HepG2 (cell line): ENCODE data around the gene THAP6. TPM values are rescaled to one million over a fixed set of nuclear protein-coding genes. Genes with fewer than 3 reads are reported as not detected.

ENCODE experiments used
- ATF5 ChIP-seq: sonication (generic); formaldehyde crosslinking; IDR thresholded peaks from 2 replicates; pipeline ENCODE4 v1.4.0; 2020; ENCODE audit warnings: mild to moderate bottlenecking, low read depth, missing genetic modification reagents
- ATF7-NPFF ChIP-seq: sonication (generic); formaldehyde crosslinking; IDR thresholded peaks from 2 replicates; pipeline ENCODE4 v1.8.1; 2023; ENCODE audit warnings: mild to moderate bottlenecking, low read depth, missing genetic modification reagents, moderate library complexity
- BCL6 ChIP-seq: IDR thresholded peaks from 2 replicates; pipeline ENCODE4 v1.6.1; 2016; ENCODE audit warnings: missing genetic modification reagents, missing compliant biosample characterization
- BORCS8-MEF2B ChIP-seq: sonication (generic); formaldehyde crosslinking; IDR thresholded peaks from 2 replicates; pipeline ENCODE4 v1.8.0; 2022; ENCODE audit warnings: mild to moderate bottlenecking, missing genetic modification reagents
- PCBP2 ChIP-seq: fragments of 200-400 bp; formaldehyde crosslinking; optimal IDR thresholded peaks from 2 replicates; pipeline ENCODE3; 2018; ENCODE audit warnings: low read length, low read depth; ENCODE audit not compliant: poor library complexity, severe bottlenecking
- PRDM10 ChIP-seq: sonication (generic); formaldehyde crosslinking; IDR thresholded peaks from 2 replicates; pipeline ENCODE4 v1.4.0; 2020; ENCODE audit warnings: low read depth, missing genetic modification reagents
- ZFP90 ChIP-seq: sonication (generic); formaldehyde crosslinking; IDR thresholded peaks from 2 replicates; pipeline ENCODE4 v1.8.0; 2022; ENCODE audit warnings: missing genetic modification reagents, mild to moderate bottlenecking, inconsistent platforms, borderline replicate concordance
- ZNF503 ChIP-seq: sonication (generic); formaldehyde crosslinking; IDR thresholded peaks from 2 replicates; pipeline ENCODE4 v1.4.0; 2020; ENCODE audit warnings: missing genetic modification reagents
- polyA plus RNA-seq, 8 experiments: library from polyadenylated mRNA; depleted of rRNA in 3 of 8; stranded (reverse) in 7 of 8; unstranded in 1 of 8; fragments of >200 nt; fragmentation: Illumina TruSeq in 4 of 8; extraction: Trizol in 4 of 8; gene quantifications; 2 replicates each; pipeline versions ENCODE4 v1.2.1 to v1.2.3, GENCODE V29; 2011 to 2016; ENCODE audit warnings: low read depth in 4 of 8, missing spikeins in 1 of 8, mixed read lengths in 1 of 8; ENCODE audit not compliant: insufficient read depth in 1 of 8
- total RNA-seq, 5 experiments: library from RNA; depleted of rRNA; stranded (reverse); fragments of >200 nt; fragmentation: Illumina TruSeq; extraction: Trizol; gene quantifications; 2 replicates each; pipeline ENCODE4 v1.2.3, GENCODE V29; 2016; ENCODE audit warnings: low read depth in 1 of 5
- TF ChIP-seq, protein P1 (sequence below), 2 experiments: fragments of 450-650 bp in 1 of 2; sonication (generic) in 1 of 2; formaldehyde crosslinking in 1 of 2; IDR thresholded peaks; 2 replicates each; pipeline versions ENCODE4 v1.6.1 to v1.8.0; 2016 to 2022; ENCODE audit warnings: antibody characterized with exemption in 1 of 2, mild to moderate bottlenecking in 1 of 2, missing genetic modification reagents in 1 of 2
- TF ChIP-seq, protein P2 (sequence below): IDR thresholded peaks from 2 replicates; pipeline ENCODE4 v1.6.1; 2012; ENCODE audit warnings: inconsistent platforms

THAP6 gene
- total and polyA plus RNA-seq, 2 of the 13 experiments (the other 11 are each of a cell fraction or from before 2014, with no cell fraction given), result 9.3 to 14.7 TPM

- TF ChIP-seq, protein P1, sequence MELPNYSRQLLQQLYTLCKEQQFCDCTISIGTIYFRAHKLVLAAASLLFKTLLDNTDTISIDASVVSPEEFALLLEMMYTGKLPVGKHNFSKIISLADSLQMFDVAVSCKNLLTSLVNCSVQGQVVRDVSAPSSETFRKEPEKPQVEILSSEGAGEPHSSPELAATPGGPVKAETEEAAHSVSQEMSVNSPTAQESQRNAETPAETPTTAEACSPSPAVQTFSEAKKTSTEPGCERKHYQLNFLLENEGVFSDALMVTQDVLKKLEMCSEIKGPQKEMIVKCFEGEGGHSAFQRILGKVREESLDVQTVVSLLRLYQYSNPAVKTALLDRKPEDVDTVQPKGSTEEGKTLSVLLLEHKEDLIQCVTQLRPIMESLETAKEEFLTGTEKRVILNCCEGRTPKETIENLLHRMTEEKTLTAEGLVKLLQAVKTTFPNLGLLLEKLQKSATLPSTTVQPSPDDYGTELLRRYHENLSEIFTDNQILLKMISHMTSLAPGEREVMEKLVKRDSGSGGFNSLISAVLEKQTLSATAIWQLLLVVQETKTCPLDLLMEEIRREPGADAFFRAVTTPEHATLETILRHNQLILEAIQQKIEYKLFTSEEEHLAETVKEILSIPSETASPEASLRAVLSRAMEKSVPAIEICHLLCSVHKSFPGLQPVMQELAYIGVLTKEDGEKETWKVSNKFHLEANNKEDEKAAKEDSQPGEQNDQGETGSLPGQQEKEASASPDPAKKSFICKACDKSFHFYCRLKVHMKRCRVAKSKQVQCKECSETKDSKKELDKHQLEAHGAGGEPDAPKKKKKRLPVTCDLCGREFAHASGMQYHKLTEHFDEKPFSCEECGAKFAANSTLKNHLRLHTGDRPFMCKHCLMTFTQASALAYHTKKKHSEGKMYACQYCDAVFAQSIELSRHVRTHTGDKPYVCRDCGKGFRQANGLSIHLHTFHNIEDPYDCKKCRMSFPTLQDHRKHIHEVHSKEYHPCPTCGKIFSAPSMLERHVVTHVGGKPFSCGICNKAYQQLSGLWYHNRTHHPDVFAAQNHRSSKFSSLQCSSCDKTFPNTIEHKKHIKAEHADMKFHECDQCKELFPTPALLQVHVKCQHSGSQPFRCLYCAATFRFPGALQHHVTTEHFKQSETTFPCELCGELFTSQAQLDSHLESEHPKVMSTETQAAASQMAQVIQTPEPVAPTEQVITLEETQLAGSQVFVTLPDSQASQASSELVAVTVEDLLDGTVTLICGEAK (IDR thresholded peaks at IDR 0.05), result peak; percentile 71
- TF ChIP-seq, protein P1 (CRISPR knock-in tag; IDR thresholded peaks at IDR 0.05), result peak; percentile 69; the same call in 1 of the 2 replicates
- TF ChIP-seq, protein P2, sequence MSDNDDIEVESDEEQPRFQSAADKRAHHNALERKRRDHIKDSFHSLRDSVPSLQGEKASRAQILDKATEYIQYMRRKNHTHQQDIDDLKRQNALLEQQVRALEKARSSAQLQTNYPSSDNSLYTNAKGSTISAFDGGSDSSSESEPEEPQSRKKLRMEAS, result peak; percentile 85
- TF ChIP-seq BORCS8-MEF2B (CRISPR knock-in tag), result peak; percentile 79
- TF ChIP-seq ZFP90 (CRISPR knock-in tag), result peak; percentile 33; the same call in 1 of the 2 replicates
- peak; percentile 88 for TF ChIP-seq PRDM10
- peak; percentile 36; the same call in 1 of the 2 replicates for TF ChIP-seq ZNF503 (CRISPR knock-in tag)
- peak; percentile 46; the same call in 1 of the 2 replicates for TF ChIP-seq BCL6 (CRISPR knock-in tag)
- TF ChIP-seq PCBP2, result no peak
- 0 out of 2 replicates have a peak, but pooled peaks have one; percentile 7 for TF ChIP-seq ATF5
- peak; percentile 86 for TF ChIP-seq ATF7-NPFF (CRISPR knock-in tag)
Measured at GRCh38 chr4:75514131-75514948, at the start of gene THAP6, which contains the start of gene RCHY1 (continued).
